ENCODE data around the gene STX4.

STX4 gene

GRCh38 chr16:31002250-31002700 is 31.1 kb upstream of the STX4 start:
- TF ChIP-seq, protein P1, sequence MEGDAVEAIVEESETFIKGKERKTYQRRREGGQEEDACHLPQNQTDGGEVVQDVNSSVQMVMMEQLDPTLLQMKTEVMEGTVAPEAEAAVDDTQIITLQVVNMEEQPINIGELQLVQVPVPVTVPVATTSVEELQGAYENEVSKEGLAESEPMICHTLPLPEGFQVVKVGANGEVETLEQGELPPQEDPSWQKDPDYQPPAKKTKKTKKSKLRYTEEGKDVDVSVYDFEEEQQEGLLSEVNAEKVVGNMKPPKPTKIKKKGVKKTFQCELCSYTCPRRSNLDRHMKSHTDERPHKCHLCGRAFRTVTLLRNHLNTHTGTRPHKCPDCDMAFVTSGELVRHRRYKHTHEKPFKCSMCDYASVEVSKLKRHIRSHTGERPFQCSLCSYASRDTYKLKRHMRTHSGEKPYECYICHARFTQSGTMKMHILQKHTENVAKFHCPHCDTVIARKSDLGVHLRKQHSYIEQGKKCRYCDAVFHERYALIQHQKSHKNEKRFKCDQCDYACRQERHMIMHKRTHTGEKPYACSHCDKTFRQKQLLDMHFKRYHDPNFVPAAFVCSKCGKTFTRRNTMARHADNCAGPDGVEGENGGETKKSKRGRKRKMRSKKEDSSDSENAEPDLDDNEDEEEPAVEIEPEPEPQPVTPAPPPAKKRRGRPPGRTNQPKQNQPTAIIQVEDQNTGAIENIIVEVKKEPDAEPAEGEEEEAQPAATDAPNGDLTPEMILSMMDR (IDR thresholded peaks at IDR 0.05), result no peak
- no peaks in the 10 kb centered on the region for H3K9me3 ChIP-seq
- peaks cover 5% of the 10 kb centered on the region in 2 experiments for H3K4me1 ChIP-seq (ENCODE audit: control insufficient read depth in 1 of 2, insufficient read depth in 1 of 2, low read depth in 1 of 2, low read length in 1 of 2)
- H3K27ac ChIP-seq, result no peak overlapping the region
- H3K27me3 ChIP-seq, result peaks cover 49% of the 10 kb centered on the region
- H3K4me3 ChIP-seq (ENCODE audit: low read depth in 1 of 2, low read length in 1 of 2), result no peak overlapping the region
- H3K36me3 ChIP-seq, result no peaks in the 10 kb centered on the region

DNA sequence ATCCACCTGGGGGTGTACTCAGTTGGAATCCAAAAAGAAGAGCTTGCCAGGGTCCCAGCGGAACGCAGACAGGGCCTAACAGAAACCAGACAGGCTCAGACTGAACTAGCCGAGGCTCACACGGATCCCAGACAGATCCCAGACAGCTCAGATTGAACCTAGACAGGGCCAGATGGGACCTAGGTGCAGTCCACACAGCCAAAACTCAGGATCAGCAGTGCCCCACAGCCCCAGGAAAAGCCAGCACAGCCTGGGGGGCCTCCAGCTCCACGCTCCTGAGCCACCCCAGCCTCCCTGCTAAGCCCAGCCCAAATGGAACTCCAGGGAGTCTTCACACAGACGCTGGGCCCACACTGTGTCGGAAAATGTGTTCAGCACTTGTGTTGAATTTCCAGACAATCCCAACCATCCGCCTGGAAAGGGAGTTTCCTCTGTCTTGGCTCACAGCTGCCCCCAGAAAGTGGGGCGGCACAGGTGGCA is 30.5 kb upstream of the STX4 start:
- Histone ChIP-seq H3K4me1 (ENCODE audit: control insufficient read depth in 1 of 2, insufficient read depth in 1 of 2, low read depth in 1 of 2, low read length in 1 of 2) (no peaks in the 10 kb centered on the region), H3K36me3 (no peaks in the 10 kb centered on the region), H3K4me3 (ENCODE audit: low read depth in 1 of 2, low read length in 1 of 2) (no peak overlapping the region), H3K27ac (no peak overlapping the region), H3K9me3 (no peaks in the 10 kb centered on the region), H3K27me3 (peaks cover 49% of the 10 kb centered on the region)
- TF ChIP-seq, protein P1 (IDR thresholded peaks at IDR 0.05), result no peak

DNA sequence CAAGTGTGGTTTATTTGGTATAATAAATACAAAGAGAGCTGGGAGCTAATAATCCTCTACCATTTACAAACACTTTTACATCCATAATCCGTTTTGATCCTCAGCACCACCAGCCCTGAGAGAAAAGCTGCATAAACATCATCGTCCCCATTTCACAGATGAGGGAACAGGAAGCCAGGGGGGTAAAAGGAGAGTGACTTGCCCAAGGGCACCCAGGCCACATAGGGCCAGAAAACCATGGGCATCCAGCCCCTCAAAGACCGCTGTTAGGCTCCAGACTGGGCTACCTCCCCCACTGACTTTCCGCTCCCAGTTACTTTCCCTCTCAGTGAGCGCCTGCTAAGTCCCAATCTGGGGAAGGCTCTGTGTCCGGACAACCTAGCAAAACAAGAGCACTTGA is 29.6 kb upstream of the STX4 start:
- Histone ChIP-seq H3K4me3 (ENCODE audit: low read depth in 1 of 2, low read length in 1 of 2) (no peak overlapping the region), H3K27ac (no peak overlapping the region), H3K36me3 (no peaks in the 10 kb centered on the region), H3K27me3 (peaks cover 49% of the 10 kb centered on the region), H3K4me1 (ENCODE audit: control insufficient read depth in 1 of 2, insufficient read depth in 1 of 2, low read depth in 1 of 2, low read length in 1 of 2) (no peaks in the 10 kb centered on the region), H3K9me3 (no peaks in the 10 kb centered on the region)
- TF ChIP-seq, protein P1 (IDR thresholded peaks at IDR 0.05), result no peak

GRCh38 chr16:31004658-31005057 is 28.7 kb upstream of the STX4 start:
- Histone ChIP-seq H3K4me1 (ENCODE audit: control insufficient read depth in 1 of 2, insufficient read depth in 1 of 2, low read depth in 1 of 2, low read length in 1 of 2) (no peaks in the 10 kb centered on the region), H3K27ac (no peak overlapping the region), H3K9me3 (no peaks in the 10 kb centered on the region), H3K27me3 (peaks cover 54% of the 10 kb centered on the region), H3K4me3 (ENCODE audit: low read depth in 1 of 2, low read length in 1 of 2) (no peak overlapping the region), H3K36me3 (no peaks in the 10 kb centered on the region)
- TF ChIP-seq, protein P1 (IDR thresholded peaks at IDR 0.05), result no peak

DNA sequence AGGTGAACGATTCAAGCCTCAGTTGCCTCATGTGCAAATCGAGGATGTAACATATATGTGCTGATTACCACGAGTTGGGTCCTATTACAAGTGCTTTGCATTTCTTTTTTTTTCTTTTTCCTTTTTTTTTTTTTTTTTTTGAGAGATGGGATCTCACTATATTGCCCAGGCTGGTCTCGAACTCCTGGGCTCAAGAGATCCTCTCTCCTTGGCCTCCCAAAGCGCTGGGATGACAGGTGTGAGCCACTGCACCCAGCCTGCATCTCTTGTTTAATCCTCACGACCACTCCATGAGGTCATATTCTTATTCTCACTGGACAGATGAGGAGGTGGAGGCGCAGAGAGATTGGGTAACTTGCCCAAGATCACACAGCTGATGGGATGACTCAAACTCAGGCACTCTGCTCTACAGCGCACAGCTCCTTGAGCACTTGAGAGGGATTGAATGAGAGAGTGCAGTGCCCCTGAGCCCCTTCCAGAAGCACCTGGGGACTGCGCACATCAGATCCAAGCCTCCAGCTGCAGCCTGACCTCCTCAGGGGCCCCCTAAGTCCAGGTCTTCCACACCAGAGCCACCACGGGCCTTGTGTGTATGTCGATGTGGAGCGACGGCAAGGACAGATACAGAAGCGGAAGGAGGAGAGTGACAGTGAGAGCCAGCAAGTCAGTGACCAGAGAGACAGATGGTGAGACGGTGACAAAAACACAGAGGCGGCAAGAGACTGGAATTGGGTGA is 27.8 kb upstream of the STX4 start:
- TF ChIP-seq, protein P1 (IDR thresholded peaks at IDR 0.05), result no peak
- H3K27me3 ChIP-seq, result peaks cover 63% of the 10 kb centered on the region
- no peaks in the 10 kb centered on the region for H3K36me3 ChIP-seq
- H3K4me3 ChIP-seq (ENCODE audit: low read depth in 1 of 2, low read length in 1 of 2), result no peak overlapping the region
- no peaks in the 10 kb centered on the region for H3K9me3 ChIP-seq
- no peaks in the 10 kb centered on the region for H3K4me1 ChIP-seq (ENCODE audit: control insufficient read depth in 1 of 2, insufficient read depth in 1 of 2, low read depth in 1 of 2, low read length in 1 of 2)
- no peak overlapping the region for H3K27ac ChIP-seq
